Sciatic nerve (tissue), 2 donors: ENCODE measurements around the gene CUEDC1. TPM values are rescaled to one million over a fixed set of nuclear protein-coding genes. Genes with fewer than 3 reads are reported as not detected.
A peak's percentile ranks its signal among the peaks of the same experiment; 100 is the strongest.

Experiments
- ATAC-seq: fragments of 200-7000 bp; cut with Tn5 transposase; one replicate; pipeline ENCODE4 v1.9.1; 2020; ENCODE audit warnings: mild to moderate bottlenecking, moderate library complexity
- DNase-seq: peaks from one replicate; pipeline ENCODE4 v3.0.0-alpha.2; 2020; ENCODE audit warnings: low spot score
- intact Hi-C: fragments of 100-400 bp; cut with DNase I; formaldehyde crosslinking; loops from one replicate; pipeline ENCODE4 v1.14.2; 2022
- total RNA-seq: library from RNA; stranded (reverse); fragmentation: NEBNext Ultra II Directional; extraction: Animal tissue kit (Norgen Biotek cat#: 25700); gene quantifications from one replicate; pipeline ENCODE4 v1.2.1, GENCODE V29; 2021
- donor health status: DM: no; HTN: no; CAD: no.
- donor health status: DM: no; HTN: no; CAD: no.

Gene CUEDC1, protein sequence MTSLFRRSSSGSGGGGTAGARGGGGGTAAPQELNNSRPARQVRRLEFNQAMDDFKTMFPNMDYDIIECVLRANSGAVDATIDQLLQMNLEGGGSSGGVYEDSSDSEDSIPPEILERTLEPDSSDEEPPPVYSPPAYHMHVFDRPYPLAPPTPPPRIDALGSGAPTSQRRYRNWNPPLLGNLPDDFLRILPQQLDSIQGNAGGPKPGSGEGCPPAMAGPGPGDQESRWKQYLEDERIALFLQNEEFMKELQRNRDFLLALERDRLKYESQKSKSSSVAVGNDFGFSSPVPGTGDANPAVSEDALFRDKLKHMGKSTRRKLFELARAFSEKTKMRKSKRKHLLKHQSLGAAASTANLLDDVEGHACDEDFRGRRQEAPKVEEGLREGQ
- total RNA-seq: 44.3 TPM

- DNase-seq (peak; percentile 90), ATAC-seq (peak; percentile 59)
- intact Hi-C loops: no loop called here
These were observed at the start of gene CUEDC1 for GRCh38 chr17:57955183-57955931. Gene CUEDC1, minus strand, starts transcription at chr17:57955412. Its CDS starts 69,848 bp downstream, at chr17:57885564.

DNA sequence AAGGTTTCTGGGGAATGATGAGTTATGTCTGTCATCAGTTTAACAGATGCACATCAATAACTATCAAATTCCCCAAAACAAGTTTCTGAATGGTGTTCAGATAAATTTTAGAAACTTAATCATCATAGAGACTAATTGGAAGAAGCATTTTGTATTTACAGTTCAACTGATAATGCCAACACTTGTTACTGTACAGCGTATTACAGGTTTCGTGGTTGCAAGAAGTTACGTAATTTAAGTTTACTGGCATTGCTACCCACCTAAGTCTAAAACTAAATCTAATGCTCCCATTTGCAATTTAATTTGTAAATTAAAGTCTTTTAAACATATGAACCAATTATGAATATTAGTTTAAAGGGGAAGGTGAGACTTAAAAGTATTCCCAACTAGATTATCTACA is 48.8 kb upstream of the CUEDC1 start:
- intact Hi-C loops: no loop called here
- no peak for ATAC-seq
- no peak for DNase-seq

DNA sequence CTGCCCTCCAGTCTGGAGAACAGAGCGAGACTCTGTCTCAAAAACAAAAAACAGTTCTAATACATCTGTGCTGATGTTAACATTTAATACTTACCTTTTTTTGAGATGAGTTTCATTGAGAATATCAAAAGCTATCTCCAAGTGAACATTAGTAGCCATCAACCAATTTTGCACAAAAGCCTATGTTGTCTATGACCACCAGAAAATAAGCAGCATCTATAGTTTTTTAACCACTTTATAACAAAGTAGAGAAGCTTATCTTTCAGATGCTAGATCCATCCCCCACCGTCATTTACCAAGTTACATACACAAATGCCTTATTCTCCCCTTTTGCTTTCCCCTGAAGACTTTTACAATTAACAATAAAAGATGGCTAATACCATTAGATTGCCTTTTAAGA is 47.8 kb upstream of the CUEDC1 start:
- ATAC-seq (no peak), DNase-seq (no peak)
- intact Hi-C loops: no loop called here

DNA sequence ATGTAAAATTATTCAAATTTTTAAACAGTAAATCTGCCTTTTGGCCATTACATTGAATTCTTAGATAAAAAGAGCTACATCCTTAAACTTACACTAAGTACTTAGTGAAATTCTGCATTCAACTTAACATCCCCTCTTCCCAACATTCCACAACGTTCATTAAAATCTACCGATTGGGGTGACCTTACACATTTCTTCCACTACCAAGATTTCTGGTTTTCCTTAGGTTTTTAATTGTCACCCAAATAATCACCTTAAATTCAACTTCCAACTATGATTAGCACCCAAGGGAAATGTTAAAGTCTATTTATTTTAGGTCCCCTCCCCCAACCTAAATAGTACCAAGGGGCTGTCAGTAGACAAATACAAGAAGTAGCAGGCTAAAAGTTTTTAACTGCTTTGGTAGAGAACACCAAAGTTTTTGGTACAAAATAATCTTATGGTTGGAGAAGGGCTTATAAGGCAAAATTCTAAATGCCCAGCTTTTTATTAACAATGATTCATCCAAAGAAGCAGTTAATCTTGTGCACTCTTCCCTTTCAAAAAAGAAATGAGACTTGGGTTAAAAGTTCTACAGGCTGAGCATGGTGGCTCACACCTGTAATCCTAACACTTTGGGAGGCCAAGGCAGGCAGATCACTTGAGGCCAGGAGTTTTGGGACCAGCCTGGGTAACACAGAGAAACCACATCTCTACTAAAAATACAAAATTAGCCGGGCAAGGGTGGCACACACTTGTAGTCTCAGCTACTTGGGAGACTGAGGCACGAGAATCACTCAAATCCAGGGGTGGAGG is 47.1 kb upstream of the CUEDC1 start:
- no peak for DNase-seq
- intact Hi-C loops: no loop called here
- no peak for ATAC-seq

GRCh38 chr17:58001461-58002124 is 46.4 kb upstream of the CUEDC1 start:
- DNase-seq (no peak), ATAC-seq (no peak)
- intact Hi-C loops: no loop called here

DNA sequence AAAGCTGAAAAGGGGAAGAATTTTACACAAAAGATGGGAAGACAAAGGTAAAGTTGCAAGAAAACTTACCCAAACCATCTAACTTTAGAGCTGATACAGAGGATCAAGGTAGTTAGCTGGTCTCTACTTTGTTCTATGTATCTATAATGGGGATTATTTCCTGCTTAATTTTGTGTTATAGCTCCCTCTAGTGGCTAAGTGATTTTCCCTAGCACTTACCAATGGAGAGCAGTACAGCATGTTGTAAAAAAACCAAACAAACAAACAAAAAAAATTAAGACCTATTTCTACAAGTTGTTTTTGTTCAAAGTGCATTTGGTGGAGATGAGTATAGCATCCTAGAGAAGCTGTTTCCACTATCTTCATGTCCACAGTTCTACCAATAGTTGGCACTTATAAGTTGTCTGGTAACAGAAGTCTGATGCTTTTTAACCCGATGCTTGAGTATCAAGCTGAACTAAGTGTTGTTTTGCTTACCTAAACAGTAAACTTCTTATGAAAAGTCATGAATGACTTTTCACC is 44.3 kb upstream of the CUEDC1 start:
- peak; percentile 89 for ATAC-seq
- intact Hi-C loops: no loop called here

DNA sequence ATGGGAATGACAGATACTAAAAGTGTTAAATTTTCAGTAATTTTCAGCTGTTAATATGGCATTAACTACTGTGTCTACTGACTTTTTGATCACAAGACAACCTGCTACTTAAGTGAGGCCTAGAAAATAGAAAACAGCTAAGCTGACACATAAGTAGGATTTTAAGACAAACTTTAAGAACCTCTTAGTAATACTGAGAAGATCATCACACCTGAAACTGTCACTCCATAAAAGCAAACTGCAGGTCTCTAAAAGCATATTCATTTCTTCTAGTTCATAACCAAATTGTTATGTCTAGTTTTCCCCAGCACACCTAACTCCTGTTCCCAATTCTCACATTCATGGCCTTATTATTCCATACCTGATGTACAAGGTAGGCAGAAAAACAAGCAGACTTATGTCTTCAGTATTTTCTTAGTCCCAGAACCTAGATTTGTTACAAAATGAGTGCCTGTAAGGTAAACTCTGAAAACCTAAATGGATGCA is 43.8 kb upstream of the CUEDC1 start:
- ATAC-seq: no peak
- intact Hi-C loops: no loop called here

More for the DNA sequence above, 44.3 kb upstream of the CUEDC1 start:
- DNase-seq: no peak

GRCh38 chr17:57997085-57997809 is 42.0 kb upstream of the CUEDC1 start:
- intact Hi-C loops: no loop called here
- DNase-seq (no peak), ATAC-seq (no peak)

More for the DNA sequence above, 43.8 kb upstream of the CUEDC1 start:
- DNase-seq: no peak

DNA sequence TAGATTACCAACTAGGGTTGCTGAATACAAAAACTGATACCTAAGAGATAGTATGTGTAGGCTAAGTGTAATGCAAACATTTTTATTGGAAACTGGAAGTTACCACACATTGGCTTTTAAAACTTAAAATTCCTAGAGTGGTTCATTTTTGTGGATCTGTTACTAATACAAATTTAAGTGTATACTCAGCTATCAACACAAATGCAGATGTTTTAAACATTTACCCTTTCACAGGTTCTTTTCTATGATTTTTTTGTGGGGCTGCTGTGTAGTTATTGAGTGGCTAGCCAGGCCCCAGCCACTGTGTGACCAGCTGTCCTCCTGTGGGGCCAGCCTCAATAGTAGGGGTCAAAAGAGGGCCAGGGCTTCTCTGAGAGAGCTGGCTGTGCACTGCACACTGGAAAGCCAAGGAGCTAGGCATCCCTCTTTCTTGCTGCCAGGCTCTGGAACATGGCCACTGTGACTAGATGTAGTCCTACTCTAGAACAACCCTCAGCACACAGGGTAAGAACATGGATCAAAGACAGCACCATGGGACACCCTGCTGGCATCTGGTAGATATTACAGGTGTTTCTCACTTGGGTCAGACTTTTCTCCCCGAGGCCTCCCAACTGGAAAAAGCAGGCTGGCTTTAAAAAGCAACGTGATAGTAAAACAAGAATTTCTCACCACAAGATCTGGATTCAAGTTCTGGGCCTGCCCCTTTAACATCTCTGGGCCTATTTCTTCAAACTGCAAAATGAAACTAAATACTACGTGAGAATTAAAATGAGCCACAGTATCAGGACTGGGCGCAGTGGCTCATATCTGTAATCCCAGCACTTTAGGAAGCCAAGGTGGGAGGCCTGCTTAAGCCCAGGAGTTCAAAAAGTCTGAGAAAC is 40.1 kb upstream of the CUEDC1 start:
- intact Hi-C loops: no loop called here
- ATAC-seq: peak; percentile 88
- DNase-seq: peak; percentile 61

GRCh38 chr17:57994436-57994835 is 39.2 kb upstream of the CUEDC1 start:
- ATAC-seq: peak; percentile 54
- intact Hi-C loops: loop anchor here (5.0 kb wide), 1 partner anchor 137 kb away; no protein-coding TSS in a partner anchor
- DNase-seq: no peak

DNA sequence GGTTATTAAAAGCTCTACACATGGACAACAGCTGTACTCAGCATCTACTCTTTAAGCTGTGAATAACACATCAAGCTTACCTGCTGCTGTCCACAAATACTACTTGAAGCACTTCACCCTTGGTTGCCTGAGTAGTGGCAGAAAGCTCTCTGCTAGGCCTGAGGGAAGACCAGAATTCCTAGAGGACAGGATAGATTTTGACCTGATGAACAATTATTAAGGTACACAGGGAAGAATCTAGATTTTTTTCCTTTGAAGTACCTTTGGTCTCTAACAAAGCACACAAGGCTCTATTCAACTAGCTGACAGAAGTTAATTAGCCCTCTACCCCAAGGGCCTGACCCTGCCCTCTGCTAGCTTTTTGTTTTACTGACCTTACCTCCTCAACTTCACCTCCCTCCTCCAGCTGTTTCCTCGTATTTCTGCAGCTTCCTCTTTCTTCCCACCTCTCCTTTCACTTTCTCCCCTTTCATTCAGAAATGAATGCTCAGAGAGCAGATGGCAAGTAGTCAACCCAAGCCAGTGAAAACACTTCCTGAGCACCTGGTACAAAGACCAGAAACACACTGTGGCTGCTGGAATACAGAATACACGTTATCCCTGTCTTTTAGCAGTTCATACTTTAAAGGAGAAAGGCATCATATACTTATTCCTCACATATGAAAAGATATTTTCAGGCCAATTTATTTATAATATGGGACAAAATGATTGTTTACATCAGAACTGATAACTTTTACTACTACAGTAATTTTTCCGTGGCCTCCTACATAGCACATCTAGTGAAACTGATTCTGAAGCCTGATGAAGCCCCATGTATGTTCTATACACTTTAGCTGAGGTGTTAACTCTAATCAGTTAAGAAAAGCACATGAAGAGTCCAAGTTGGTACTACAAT is 38.5 kb upstream of the CUEDC1 start:
- ATAC-seq (no peak), DNase-seq (no peak)
- intact Hi-C loops: loop anchor here (5.0 kb wide), 1 partner anchor 136 kb away; no protein-coding TSS in a partner anchor

DNA sequence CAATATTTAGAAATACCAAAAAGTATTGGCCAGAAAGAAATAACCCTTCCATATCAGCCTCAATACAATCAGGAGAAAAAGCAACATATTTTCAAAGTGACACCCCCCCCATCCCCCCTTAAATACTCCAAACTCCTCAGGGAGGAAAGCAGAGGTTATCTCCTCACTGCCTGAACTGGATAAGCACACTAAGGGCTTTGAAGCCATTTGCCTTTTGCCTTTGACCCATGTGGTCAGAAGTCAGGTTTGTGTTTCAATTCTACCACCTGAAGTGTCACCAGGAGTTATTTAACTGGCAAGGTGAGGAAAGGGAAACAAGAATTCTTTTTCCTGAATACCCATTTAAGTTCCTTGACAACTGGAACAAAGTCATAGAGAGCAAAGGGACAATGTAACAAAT is 36.3 kb upstream of the CUEDC1 start:
- ATAC-seq (no peak), DNase-seq (no peak)
- intact Hi-C loops: loop anchor here (5.0 kb wide), 1 partner anchor 134 kb away; no protein-coding TSS in a partner anchor

GRCh38 chr17:57990037-57990436 is 34.8 kb upstream of the CUEDC1 start:
- DNase-seq: no peak
- no peak for ATAC-seq
- intact Hi-C loops: loop anchor here (5.0 kb wide), 1 partner anchor 133 kb away; no protein-coding TSS in a partner anchor

DNA sequence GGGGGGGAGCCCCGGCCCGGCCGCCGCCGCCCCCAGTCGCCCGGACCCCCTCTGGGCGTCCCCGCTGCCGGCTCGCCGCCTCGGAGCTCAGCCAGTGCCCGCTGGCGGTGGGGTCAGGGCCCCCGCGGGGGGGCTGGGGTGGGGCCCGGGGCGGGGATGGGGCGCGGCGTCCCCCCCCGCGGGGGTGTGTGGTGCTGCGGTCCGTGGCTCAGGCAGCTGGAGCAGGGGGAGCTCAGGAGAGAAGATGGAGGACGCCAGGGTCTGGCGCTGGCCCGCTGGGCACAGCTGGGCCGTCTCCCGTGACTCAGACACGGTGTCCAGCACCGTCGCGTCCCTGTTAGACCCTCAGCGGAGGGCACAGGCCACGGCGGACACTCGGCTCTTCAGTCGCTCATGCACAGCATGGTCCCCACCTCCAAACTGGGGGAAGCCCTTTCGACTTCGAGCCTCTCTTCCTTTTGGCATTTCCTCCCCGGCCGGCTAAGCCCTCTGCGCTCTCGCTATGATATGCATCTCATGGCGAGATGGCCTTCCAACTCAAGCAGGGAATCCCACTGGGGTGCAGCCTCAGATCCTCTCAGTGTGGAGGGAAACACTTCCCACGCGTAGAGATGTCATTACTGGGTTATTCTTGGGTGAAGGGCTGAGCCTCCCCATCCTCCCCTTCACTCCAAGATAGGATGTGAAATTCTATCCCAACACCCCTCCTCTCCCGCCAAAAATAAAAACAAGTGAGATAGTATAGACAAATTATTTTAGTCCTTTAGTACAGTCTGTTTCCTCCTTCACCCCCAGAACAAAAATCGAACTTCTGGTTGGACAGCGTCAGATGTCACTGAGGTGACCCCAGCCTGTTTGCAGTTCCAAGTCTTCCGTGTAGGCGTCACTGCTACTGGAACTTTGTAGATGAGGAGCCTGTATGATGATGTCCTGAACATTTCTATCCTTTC is 33.4 kb upstream of the CUEDC1 start:
- ATAC-seq (peak; percentile 79), DNase-seq (no peak)
- intact Hi-C loops: no loop called here
